ENCODE data around the gene KIF2C.

DNA sequence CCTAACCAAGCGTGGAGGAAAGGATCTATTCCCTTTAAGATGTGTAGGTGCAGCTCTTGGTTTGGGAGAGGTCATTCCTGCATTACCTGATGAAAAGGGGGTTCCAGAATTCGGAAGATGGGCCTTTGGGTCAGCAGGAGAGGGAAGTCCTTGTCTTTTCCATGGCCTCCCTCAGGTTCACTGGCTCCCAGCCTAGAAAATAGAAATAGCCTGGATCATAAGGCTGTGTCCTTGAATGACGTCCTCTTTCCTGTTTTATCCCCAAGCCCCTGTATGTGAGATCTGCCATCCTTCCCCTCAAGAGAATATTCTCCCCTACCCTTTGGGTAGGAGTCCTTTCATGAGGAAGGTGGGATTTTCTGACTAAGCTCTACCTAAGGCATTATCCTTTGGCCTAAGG lies 21.2 kb downstream of the KIF2C start:
- TF ChIP-seq EZH2 (IDR thresholded peaks at IDR 0.05; ENCODE audit: low read length, unreplicated experiment) (no peak), CTCF (conservative IDR thresholded peaks at IDR 0.05; ENCODE audit: low read depth, low read length) (no peak), EZH2phosphoT487 (IDR thresholded peaks at IDR 0.05; ENCODE audit: borderline replicate concordance, low read length) (no peak)
